Measurements from ENCODE around the gene VAPB. TPM values are rescaled to one million over a fixed set of nuclear protein-coding genes. Genes with fewer than 3 reads are reported as not detected.

Gene VAPB
- total RNA-seq, 4 donors from 2014 or later, result 37.8 to 53.3 (median 39.2) TPM

DNA sequence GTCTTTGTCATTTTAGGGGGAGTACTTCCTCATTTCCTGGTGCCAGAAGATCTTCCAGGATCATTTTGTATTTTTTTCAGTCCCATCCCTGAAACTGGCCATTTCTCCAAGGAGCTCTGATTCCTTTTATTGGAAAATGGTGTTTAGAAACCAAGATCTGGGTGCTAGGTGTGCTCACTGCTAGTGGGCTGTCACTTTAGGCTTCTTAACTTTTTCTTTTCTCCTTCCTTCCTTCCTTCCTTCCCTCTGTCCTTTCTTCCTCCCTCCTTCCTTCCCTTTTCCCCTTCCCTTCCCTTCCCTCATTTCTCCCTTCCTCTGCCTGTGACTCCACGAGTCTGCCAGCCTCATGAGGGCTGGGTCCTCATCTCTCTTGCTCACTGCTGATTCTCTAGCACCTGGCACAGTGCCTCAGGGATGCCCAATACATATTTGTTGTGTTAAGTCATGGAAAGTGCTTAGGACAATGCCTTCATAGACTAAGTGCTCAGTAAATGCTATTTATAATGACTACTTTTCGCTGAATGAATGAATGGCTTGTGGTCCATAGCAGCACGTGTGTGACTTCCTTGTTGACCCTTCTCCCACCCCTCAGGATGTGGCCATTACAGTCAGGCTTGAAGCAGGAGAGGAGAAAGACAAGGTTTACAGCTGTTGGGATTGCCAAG is 89.2 kb downstream of the VAPB start:
- no peak for DNase-seq
- H3K9me3 ChIP-seq, result no peaks in the 10 kb centered on the region
- TF ChIP-seq POLR2A (IDR thresholded peaks at IDR 0.05), result no peak
- no peak for TF ChIP-seq CTCF (IDR thresholded peaks at IDR 0.05)
- no peak overlapping the region for H3K27ac ChIP-seq
- no peaks in the 10 kb centered on the region for H3K36me3 ChIP-seq
- intact Hi-C loops (cut with DNase I), result no loop called here
- no peaks in the 10 kb centered on the region for H3K27me3 ChIP-seq
- no peak overlapping the region for H3K4me3 ChIP-seq (replicated peaks in 1 of 3)
- no peaks in the 10 kb centered on the region for H3K4me1 ChIP-seq
- 90 to 91% methylated on average over 3 of the region's 3 CpGs for WGBS, 2 donors

DNA sequence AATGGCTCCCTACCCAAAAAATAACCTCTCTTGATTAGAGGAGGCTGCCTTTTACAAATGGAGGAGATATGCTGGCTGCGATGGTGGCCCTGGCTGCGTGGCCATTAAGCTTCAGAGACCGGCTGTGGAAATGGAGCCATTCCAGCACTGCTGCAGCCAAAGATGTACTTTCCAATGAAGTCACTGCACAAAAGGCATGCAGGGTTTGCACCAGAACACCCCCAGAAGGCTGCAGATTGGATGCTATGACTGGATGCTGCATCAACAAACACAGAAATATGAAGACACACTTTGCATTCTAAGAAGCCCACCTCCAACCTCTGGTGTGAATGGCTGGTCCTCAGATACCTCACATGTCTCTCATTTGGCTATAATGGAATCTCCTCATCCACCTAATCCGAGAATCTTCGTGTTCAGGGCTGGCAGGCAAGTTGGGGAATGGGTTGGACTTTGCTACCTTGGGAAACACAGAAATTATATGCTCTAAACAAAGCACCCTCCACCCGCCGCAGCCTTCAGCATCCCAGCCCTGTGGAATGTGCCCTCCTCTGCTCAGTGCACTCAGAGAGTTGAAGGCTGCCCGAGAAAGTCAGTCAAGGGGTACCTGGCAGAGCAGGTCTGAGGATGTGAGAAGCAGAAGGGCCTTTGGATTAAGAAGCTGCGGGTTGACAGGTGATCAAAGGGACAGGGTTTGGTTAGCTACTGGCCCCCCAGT is 90.9 kb downstream of the VAPB start:
- no peak overlapping the region for H3K4me3 ChIP-seq (replicated peaks in 1 of 3)
- 82 to 86% methylated on average over 9 of the region's 9 CpGs for WGBS, 2 donors
- H3K36me3 ChIP-seq, result no peaks in the 10 kb centered on the region
- no peak for DNase-seq
- H3K4me1 ChIP-seq, result no peaks in the 10 kb centered on the region
- intact Hi-C loops (cut with DNase I), result no loop called here
- TF ChIP-seq CTCF (IDR thresholded peaks at IDR 0.05), result no peak
- no peak for TF ChIP-seq POLR2A (IDR thresholded peaks at IDR 0.05)
- no peaks in the 10 kb centered on the region for H3K27me3 ChIP-seq
- H3K27ac ChIP-seq, result no peak overlapping the region
- no peaks in the 10 kb centered on the region for H3K9me3 ChIP-seq

GRCh38 chr20:58480551-58481336 is 91.7 kb downstream of the VAPB start:
- H3K4me1 ChIP-seq, result no peaks in the 10 kb centered on the region
- no peaks in the 10 kb centered on the region for H3K36me3 ChIP-seq
- DNase-seq, result no peak
- no peaks in the 10 kb centered on the region for H3K9me3 ChIP-seq
- intact Hi-C loops (cut with DNase I), result no loop called here
- WGBS, 2 donors, result 79 to 84% methylated on average over 16 of the region's 16 CpGs
- no peak for TF ChIP-seq POLR2A (IDR thresholded peaks at IDR 0.05)
- TF ChIP-seq CTCF (IDR thresholded peaks at IDR 0.05), result no peak
- no peaks in the 10 kb centered on the region for H3K27me3 ChIP-seq
- no peak overlapping the region for H3K27ac ChIP-seq
- no peak overlapping the region for H3K4me3 ChIP-seq (replicated peaks in 1 of 3)

GRCh38 chr20:58481481-58482021 is 92.5 kb downstream of the VAPB start:
- no peak for TF ChIP-seq POLR2A (IDR thresholded peaks at IDR 0.05)
- TF ChIP-seq CTCF (IDR thresholded peaks at IDR 0.05), result peak in 2 of 6 experiments; percentile 18 to 19
- Histone ChIP-seq H3K4me1 (no peaks in the 10 kb centered on the region), H3K4me3 (replicated peaks in 1 of 3) (no peak overlapping the region), H3K27ac (no peak overlapping the region), H3K27me3 (no peaks in the 10 kb centered on the region), H3K9me3 (no peaks in the 10 kb centered on the region), H3K36me3 (no peaks in the 10 kb centered on the region)
- WGBS, 2 donors, result 27 to 34% methylated on average over 17 to 18 of the region's 18 CpGs
- intact Hi-C loops (cut with DNase I), result no loop called here
- no peak for DNase-seq
